GM18868 (cell line): ENCODE data around the gene HCLS1.

ENCODE experiments used
- ATAC-seq: cut with Tn5 transposase; IDR thresholded peaks from one replicate; pipeline ENCODE4 v1.9.1; 2021; ENCODE audit warnings: mild to moderate bottlenecking, moderate library complexity; ENCODE audit not compliant: unreplicated experiment

HCLS1 gene

GRCh38 chr3:121658716-121659435, 1.8 kb downstream of the HCLS1 start:
- ATAC-seq, result no peak

DNA sequence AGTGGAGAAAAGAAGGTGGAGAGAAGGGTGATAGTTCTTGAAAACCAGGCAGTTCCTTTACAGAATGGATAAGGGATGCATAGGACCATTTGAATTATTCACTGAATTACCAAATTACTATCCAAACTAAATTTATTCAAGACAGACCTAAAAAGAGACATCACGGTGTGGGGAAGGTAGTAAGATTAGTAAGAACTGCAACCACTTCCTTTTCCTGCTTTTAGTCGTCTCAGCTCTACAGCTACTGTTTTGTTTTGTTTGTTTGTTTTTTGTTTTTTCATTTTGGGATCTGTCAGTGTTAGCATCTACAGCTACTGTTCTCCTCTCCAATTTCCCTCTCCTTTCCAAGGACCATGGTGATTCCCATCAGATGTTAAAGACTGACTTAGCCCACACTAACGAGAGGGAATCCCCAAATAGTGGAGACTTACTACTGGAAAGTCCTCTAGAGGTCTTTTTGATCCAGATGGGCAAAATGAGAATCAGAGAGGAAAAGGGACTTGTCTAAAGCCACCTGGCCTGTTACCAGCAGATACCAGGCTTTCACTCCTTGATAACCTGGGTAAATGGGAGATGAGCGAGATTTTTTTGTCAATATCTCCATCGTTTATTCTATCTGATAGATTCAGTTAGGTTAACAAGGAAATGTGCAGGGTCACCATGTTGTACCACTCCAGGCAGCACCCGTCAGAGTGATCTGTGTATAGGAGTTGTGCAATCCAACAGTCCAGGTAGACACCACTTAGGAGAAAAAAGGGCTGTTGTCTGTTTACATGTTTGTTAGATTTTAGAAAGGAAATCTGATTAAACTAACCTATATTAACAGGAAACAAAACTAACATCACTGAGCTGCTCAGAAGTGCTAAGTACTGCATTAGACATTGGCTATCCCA, 6.0 kb downstream of the HCLS1 start:
- ATAC-seq, result peak; percentile 89

DNA sequence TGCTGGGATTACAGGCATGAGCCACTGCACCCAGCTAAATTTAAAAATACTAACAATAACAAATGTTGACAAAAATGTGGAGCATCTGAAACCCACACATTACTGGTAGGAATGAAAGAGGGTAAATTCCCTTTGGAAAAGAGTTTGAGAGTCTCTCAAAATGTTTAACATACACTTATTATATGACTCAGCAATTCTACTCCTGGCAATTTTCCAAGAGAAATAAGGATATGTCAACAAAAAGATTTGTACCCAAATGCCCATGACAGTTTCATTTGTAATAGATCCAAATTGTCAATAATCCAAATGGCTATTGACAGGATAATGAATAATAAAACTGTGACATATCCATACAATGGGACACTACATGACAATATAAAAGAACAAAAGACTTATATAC, 9.0 kb downstream of the HCLS1 start:
- no peak for ATAC-seq

DNA sequence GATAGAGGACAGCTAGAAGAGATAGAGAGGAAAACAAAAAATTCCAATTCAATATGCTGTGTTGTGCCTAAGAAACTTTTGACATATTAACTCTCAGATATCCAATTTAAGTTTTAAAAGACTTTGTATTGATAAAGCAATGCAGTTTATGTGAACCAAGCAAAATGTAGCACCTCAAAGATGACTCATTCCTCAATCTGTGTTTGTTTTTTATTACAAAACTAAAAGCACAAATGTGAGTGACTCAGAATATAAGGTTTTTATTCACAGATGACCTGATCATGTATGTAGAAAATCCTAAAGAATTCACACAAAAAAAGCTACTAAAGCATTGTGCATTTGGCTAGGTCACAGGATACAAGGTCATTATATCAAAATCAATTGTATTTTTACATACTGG, 11.1 kb downstream of the HCLS1 start:
- no peak for ATAC-seq

DNA sequence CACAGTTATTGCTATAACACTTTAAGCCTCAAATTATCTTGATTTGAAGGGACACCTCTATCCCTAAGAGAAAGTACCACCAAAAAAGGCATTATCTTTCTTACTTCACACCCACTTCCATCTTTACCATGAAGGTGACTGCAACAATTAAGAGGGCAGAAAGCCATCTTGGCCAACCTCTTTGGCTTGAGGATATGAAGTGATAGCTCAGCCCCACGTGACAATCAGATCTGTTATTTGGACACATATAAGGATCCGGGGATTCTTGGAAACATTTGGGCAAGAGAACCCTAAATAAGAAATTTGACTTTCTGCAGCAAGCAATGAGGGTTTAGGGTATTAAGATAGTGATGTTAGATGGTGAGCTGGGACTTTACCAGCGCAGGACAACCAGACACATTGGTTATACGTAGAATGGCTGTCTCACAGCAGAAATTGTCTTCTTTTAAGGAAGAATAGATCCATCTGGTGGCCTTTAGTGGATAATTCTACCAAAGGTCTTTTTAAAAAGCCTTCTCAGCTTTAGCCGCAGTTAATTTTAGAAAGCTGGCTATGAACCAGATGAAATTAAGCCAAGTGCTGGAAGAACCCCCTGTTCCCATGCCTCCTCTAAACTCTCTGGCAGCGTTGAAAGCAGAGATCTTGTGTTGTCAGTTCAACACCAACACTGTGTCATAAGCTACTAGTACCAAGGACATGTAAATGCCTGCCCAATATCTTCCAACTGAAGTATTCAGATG, 12.3 kb downstream of the HCLS1 start:
- no peak for ATAC-seq

DNA sequence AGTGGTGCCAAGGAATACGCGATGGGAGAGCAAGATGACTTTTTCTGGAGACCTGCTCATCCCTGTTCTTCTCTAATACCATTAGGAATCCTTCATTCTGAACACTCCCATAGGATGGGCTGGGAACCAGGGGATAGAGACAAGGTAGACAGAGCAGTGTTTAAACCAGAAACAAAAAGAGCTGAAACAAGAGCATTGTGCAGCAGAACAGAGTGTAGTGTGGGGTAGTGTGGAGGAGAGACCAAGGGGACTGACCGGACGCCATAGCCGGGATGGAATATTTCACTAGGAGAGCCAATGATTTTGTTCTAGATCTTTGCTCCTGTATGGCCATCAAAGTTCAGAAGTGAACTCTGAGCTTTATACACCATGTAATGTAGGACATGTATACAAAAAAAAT, 15.6 kb downstream of the HCLS1 start:
- ATAC-seq, result no peak

DNA sequence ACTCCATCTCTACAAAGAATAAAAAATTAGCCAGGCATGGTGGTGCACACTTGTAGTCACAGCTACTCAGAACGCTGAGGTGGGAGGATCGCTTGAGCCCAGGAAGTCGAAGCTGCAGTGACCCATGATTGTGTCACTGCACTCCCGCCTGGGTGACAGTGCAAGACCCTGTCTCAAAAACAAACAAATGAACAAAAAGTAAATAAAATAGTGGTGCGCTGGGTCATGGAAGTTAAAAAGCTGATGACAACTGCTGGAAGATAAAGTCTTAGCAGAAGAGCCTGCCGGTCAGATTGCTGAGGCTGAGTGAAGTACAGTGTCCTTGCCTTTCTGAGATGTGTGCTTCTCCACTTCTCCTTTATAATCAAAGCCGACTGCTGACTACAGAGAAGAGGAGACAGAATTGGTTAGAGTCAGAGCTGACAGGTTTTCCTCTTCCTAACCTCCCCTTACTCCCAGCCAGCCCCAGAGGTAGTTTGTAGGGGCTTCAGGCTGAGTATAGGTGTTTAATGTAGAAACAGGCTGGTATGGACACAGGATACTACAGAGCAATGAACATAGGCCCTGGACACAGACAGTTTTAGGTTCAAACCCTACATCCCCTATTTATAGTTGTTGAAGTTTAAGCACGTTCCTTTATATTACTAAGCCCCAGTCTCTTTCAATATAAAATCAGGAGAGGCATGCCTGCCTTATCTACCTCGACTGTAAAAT, 17.9 kb downstream of the HCLS1 start:
- no peak for ATAC-seq

GRCh38 chr3:121641127-121641526, 19.6 kb downstream of the HCLS1 start:
- ATAC-seq, result no peak

- ATAC-seq, result peak; percentile 74
These were observed 22.8 kb downstream of the HCLS1 start for GRCh38 chr3:121637922-121638321.

DNA sequence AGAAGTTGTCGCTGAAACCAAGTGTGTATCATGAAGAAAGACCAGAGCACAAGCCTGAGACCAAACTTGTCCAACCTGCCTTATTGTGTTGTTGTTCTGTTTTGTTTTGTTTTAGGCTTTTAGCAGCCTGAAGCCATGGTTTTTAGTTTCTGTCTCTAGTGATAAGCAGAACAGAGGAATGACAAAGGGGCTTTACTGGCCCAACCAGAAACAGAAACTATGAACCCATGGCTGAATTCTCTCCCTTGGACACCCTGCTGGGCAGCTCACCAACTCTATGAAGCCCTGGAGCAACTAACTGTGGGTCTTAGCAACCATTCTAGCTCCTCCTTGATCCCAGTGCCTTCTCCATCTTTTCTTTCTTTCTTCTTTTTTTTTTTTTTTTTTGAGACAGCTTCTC, 30.3 kb downstream of the HCLS1 start:
- ATAC-seq, result no peak

DNA sequence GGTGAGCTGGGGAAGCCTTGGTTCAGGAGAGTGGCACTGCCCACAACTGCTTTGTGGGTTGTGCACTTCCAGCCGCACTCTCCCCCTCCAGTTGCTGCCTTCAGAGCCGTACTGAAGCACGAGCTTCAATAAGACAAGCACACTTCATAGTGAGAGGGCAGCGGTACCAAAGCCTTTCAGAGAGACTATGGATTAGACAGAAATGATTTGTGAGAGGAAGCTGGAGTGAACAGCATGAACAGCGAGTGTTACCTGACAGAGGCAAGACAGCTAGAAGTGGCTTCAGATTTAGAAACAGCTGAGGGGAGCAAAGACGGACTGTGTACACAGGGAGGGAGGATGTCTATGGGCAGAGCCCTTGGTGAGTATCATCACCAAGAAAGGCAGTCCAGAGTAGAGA, 31.1 kb downstream of the HCLS1 start:
- ATAC-seq, result no peak

DNA sequence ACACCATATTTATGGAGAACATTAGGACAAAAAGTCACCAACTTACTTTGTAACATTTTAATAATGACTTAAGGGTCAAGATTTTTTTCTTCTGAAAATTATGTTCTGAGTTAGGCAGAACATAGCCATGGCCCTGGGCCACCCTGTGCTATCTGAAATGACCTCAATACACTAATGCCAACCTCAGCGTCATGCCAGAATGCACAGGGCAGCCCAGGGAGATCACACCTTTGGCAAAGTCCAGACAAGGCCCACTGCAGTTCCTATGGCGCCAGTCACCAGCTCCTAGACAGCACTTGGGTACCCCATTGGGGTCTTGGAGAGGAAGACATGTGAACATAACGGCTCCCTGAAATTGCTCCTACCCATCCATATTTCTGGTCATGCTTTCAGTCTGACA, 33.1 kb downstream of the HCLS1 start:
- ATAC-seq, result no peak

DNA sequence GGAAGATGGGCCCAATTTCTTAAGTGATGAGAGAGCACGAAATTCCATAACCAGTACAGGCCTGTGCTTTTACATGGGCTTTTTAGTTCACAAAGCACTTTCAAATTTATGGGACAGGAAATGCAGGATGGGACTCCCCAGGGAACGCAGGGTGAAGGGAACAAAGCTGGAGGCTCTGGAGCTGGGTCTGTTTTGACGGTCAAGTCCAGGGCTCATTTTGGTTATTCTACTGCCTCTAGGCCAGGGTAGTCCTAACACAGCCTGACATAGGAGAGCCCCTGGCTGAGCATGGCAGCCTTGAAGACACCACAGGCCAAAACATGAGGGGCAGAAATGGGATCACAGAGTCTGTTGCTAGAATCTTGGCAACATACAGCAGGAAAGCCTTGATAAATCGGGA, 33.5 kb downstream of the HCLS1 start:
- ATAC-seq, result no peak

DNA sequence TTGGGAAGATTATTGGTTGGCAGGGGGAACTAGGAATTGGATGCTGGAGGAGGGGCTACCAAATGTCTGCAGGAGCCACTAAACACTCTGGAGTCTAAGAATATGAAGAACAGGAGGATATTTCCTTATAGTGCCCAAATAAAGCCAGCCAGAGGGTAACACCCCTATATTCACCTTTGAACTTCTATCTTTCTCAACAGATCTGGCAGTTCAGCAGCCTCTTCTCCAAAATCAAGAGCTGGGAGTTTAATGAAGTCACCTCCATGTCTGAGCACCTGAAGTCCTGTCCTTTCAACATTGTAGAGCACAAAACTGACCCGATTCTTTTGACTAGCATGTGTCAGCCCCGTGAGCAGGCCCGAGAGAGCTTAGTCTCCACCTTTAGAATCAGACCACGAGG, 34.2 kb downstream of the HCLS1 start:
- no peak for ATAC-seq

- no peak for ATAC-seq
These were observed 36.4 kb downstream of the HCLS1 start for GRCh38 chr3:121624147-121624899.

GRCh38 chr3:121621491-121621890, 39.2 kb downstream of the HCLS1 start:
- ATAC-seq, result no peak

DNA sequence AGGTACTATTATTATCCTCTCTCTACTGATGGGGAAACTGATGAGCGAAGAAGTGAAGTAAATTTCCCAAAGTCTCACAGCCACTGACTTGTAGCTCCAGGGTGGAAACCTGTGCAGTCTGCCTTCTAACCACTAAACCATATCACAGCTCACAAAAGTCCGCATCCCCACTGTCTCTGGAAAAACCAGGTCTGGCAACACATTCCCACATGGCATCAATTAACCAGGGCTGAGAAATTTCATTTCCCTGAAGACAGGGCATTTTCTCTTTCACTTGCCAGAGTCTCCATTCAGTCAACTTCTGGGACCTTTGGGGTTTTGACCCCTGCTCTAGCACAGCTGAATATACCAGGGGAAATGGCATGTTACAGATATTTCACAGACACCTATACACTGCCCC, 41.0 kb downstream of the HCLS1 start:
- no peak for ATAC-seq

DNA sequence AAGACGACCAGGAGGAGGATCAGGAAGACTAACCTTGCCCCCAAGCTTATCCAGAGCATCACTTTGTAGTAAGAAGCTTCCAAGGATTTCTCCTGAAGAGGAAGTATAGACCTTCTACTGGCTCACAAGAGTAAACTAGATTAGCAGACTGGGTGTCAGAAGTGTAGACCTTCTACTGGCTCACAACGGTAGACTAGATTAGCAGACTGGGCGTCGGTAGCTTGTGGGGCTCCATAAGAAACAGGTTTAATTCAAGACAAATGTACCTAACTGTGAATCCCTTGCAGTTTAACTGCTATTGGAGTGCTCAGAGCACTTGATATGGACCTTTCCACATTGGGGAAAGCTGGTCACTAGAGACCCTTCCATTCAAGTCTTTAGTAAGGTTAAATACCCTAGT, 54.6 kb downstream of the HCLS1 start:
- no peak for ATAC-seq

GRCh38 chr3:121604759-121605158, 55.9 kb downstream of the HCLS1 start:
- ATAC-seq, result no peak

DNA sequence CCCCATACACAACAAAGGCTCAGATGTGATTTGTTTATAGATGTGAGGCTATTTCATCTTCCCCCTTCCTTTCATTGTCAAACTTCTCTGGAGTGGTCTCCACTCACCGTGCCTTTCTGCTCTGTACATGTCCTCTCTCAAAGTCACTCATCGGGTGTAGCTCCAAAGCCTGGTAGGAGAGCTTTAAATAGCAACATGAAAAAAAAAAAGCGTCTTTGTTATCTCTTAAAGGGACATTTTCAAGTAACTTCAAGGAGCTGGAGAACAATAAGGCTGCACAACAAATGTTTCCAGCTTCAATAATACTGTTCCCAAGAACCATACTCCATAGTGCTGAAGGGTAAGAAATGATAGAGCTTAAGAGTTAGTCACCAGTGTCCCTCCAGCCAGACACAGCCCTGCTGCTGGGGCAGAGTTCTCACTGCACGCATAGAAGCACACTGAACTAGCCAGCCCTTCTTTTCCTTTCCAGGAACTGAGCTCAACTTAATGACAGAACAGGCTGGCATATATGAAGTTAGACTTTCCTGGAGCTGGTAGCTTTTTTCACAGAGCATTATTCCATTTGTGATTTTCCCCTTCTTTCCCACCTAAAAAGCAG, 59.4 kb downstream of the HCLS1 start:
- ATAC-seq, result no peak
